Keratinocyte (primary cell): Measurements from ENCODE around the gene CHI3L2. TPM values are rescaled to one million over a fixed set of nuclear protein-coding genes. Genes with fewer than 3 reads are reported as not detected.

ENCODE experiments used
- DNase-seq: peaks from one replicate; pipeline ENCODE4 v3.0.0-alpha.2; 2011; ENCODE audit warnings: low read depth, missing footprints, low spot score
- FAIRE-seq: peaks from 2 replicates; lab custom pipeline; 2011; peaks lifted over from hg19 to GRCh38; lab: Jason Lieb, UNC
- H2AFZ ChIP-seq: 2 replicates; pipeline ENCODE4 v1.6.0; 2012; ENCODE audit warnings: low read length, control low read depth, inconsistent platforms; ENCODE audit not compliant: control insufficient read depth
- H3K27ac ChIP-seq: 2 replicates; pipeline ENCODE4 v1.5.1; 2011; ENCODE audit warnings: low read length; ENCODE audit not compliant: control insufficient read depth, insufficient read depth
- H3K27me3 ChIP-seq: 3 replicates; pipeline ENCODE4 v1.6.0; 2011; ENCODE audit warnings: low read length; ENCODE audit not compliant: control insufficient read depth, insufficient read depth; ENCODE audit errors: extremely low read depth
- H3K36me3 ChIP-seq, 2 experiments: 2 replicates in 1 of 2; 3 replicates in 1 of 2; pipeline ENCODE4 v1.5.1; 2011; ENCODE audit warnings: low read length in 2 of 2, mild to moderate bottlenecking in 1 of 2; ENCODE audit not compliant: control insufficient read depth in 2 of 2, insufficient read depth in 2 of 2; ENCODE audit errors: extremely low read depth in 1 of 2
- H3K4me1 ChIP-seq: 3 replicates; pipeline ENCODE4 v1.5.1; 2011; ENCODE audit warnings: low read length; ENCODE audit not compliant: control insufficient read depth, insufficient read depth; ENCODE audit errors: extremely low read depth
- H3K4me2 ChIP-seq: 3 replicates; pipeline ENCODE4 v1.6.0; 2011; ENCODE audit warnings: low read depth, low read length; ENCODE audit not compliant: control insufficient read depth, insufficient read depth; ENCODE audit errors: extremely low read depth
- H3K4me3 ChIP-seq, 3 experiments: fragments of 200-600 bp in 1 of 3; sonication (generic) in 1 of 3; 2 replicates in 2 of 3; 3 replicates in 1 of 3; pipeline ENCODE4 v1.5.1; 2011 to 2016; ENCODE audit warnings: low read length in 3 of 3, mild to moderate bottlenecking in 3 of 3, control low read depth in 2 of 3, inconsistent platforms in 1 of 3, low read depth in 1 of 3, mixed read lengths in 1 of 3, mixed run types in 1 of 3, moderate library complexity in 1 of 3; ENCODE audit not compliant: control insufficient read depth in 2 of 3, insufficient read depth in 2 of 3; ENCODE audit errors: extremely low read depth in 1 of 3
- H3K79me2 ChIP-seq: 2 replicates; pipeline ENCODE4 v1.6.0; 2012; ENCODE audit warnings: low read length; ENCODE audit not compliant: control insufficient read depth, insufficient read depth
- H3K9ac ChIP-seq: 3 replicates; pipeline ENCODE4 v1.6.0; 2011; ENCODE audit warnings: low read length; ENCODE audit not compliant: control insufficient read depth, insufficient read depth; ENCODE audit errors: extremely low read depth
- H3K9me1 ChIP-seq: 3 replicates; pipeline ENCODE4 v1.6.0; 2011; ENCODE audit warnings: low read length; ENCODE audit not compliant: control insufficient read depth, insufficient read depth; ENCODE audit errors: extremely low read depth
- H3K9me3 ChIP-seq: 2 replicates; pipeline ENCODE4 v1.5.1; 2012; ENCODE audit warnings: low read depth, low read length; ENCODE audit not compliant: control insufficient read depth
- H4K20me1 ChIP-seq: 3 replicates; pipeline ENCODE4 v1.6.0; 2011; ENCODE audit warnings: low read length; ENCODE audit not compliant: control insufficient read depth, insufficient read depth; ENCODE audit errors: extremely low read depth
- CTCF ChIP-seq, 3 experiments: IDR thresholded peaks in 1 of 3; conservative IDR thresholded peaks in 1 of 3; optimal IDR thresholded peaks in 1 of 3; 2 replicates in 2 of 3; 3 replicates in 1 of 3; pipeline versions ENCODE3 to v1.5.1; 2011; ENCODE audit warnings: low read length in 3 of 3, mild to moderate bottlenecking in 3 of 3, moderate library complexity in 2 of 3, control low read depth in 1 of 3, inconsistent platforms in 1 of 3; ENCODE audit not compliant: insufficient read depth in 2 of 3; ENCODE audit errors: extremely low read depth in 1 of 3
- EZH2 ChIP-seq: IDR thresholded peaks from one replicate; pipeline ENCODE4 v1.6.1; 2012; ENCODE audit warnings: inconsistent platforms, mild to moderate bottlenecking, low read length, moderate library complexity
- dilution Hi-C: fragments of 300-500 bp; cut with MboI; formaldehyde crosslinking; loops from one replicate; pipeline ENCODE4 v1.7.0; 2020; ENCODE audit warnings: low sequenced_read_pairs; ENCODE audit not compliant: extremely low pct_ligation_motif_present
- polyA plus RNA-seq, 5 experiments: library from polyadenylated mRNA; depleted of rRNA in 3 of 5; stranded (reverse) in 3 of 5; stranded (forward) in 1 of 5; unstranded in 1 of 5; fragments of >200 nt; gene quantifications; 1 replicate in 1 of 5; 2 replicates in 3 of 5; 3 replicates in 1 of 5; pipeline versions ENCODE4 v1.2.1 to v1.2.3, GENCODE V29; 2011 to 2012; ENCODE audit warnings: missing spikeins in 2 of 5, low read depth in 1 of 5, low replicate concordance in 1 of 5

The CHI3L2 gene
- polyA plus RNA-seq, 1 donor (not counting 4 experiments of a cell fraction or from before 2014, with no cell fraction given): 2.5 TPM

- no peak overlapping the region for H3K27ac ChIP-seq
- no peaks in the 10 kb centered on the region for H3K9me1 ChIP-seq
- TF ChIP-seq CTCF (optimal IDR thresholded peaks at IDR 0.05 in 1 of 3, IDR thresholded peaks at IDR 0.05 in 1 of 3, conservative IDR thresholded peaks at IDR 0.05 in 1 of 3; ENCODE audit: extremely low read depth in 1 of 3, insufficient read depth in 2 of 3, low read length in 3 of 3) (no peak), EZH2 (no peak)
- peaks cover 2% of the 10 kb centered on the region for H3K27me3 ChIP-seq
- H3K79me2 ChIP-seq: no peaks in the 10 kb centered on the region
- no peaks in the 10 kb centered on the region for H3K4me1 ChIP-seq
- no peak overlapping the region for H3K4me3 ChIP-seq
- dilution Hi-C loops: no loop called here
- no peak for FAIRE-seq
- no peaks in the 10 kb centered on the region for H3K36me3 ChIP-seq
- no peak overlapping the region for H3K4me2 ChIP-seq
- H3K9ac ChIP-seq: no peak overlapping the region
- DNase-seq: no peak
- no peaks in the 10 kb centered on the region for H4K20me1 ChIP-seq
- no peaks in the 10 kb centered on the region for H3K9me3 ChIP-seq
- no peak overlapping the region for H2AFZ ChIP-seq
Observed at GRCh38 chr1:111283838-111284237, 56.3 kb downstream of the CHI3L2 start.

- Histone ChIP-seq H3K27me3 (peaks cover 2% of the 10 kb centered on the region), H3K9me1 (no peaks in the 10 kb centered on the region), H3K9ac (no peak overlapping the region), H3K36me3 (no peaks in the 10 kb centered on the region), H3K4me2 (no peak overlapping the region), H3K4me3 (no peak overlapping the region), H2AFZ (no peak overlapping the region), H4K20me1 (no peaks in the 10 kb centered on the region), H3K4me1 (no peaks in the 10 kb centered on the region), H3K27ac (no peak overlapping the region), H3K9me3 (no peaks in the 10 kb centered on the region), H3K79me2 (no peaks in the 10 kb centered on the region)
- TF ChIP-seq CTCF (optimal IDR thresholded peaks at IDR 0.05 in 1 of 3, IDR thresholded peaks at IDR 0.05 in 1 of 3, conservative IDR thresholded peaks at IDR 0.05 in 1 of 3; ENCODE audit: extremely low read depth in 1 of 3, insufficient read depth in 2 of 3, low read length in 3 of 3): no peak
- TF ChIP-seq EZH2: no peak
- FAIRE-seq: no peak
- DNase-seq: no peak
- dilution Hi-C loops: no loop called here
Observed at GRCh38 chr1:111285879-111286278, 58.4 kb downstream of the CHI3L2 start.
